ENCODE measurements around the gene STT3A.

GRCh38 chr11:125625225-125625629, 32.6 kb downstream of the STT3A start:
- TF ChIP-seq POLR2A (IDR thresholded peaks at IDR 0.05) (no peak), CTCF (IDR thresholded peaks at IDR 0.05) (peak in 1 of 12 donors; percentile 10)

Data from heart left ventricle (tissue), 13 donors.